GM12864 (cell line): ENCODE data around the gene NRARP.

Experiments
- DNase-seq: peaks from one replicate; pipeline ENCODE4 v3.0.0-alpha.2; 2011; ENCODE audit warnings: low read depth
- H3K4me3 ChIP-seq: 2 replicates; pipeline ENCODE4 v1.5.1; 2011; ENCODE audit warnings: mild to moderate bottlenecking, low read depth, low read length, control low read depth
- TF ChIP-seq, protein P1 (sequence below): IDR thresholded peaks from 2 replicates; pipeline ENCODE4 v1.5.1; 2011; ENCODE audit warnings: low read depth, mild to moderate bottlenecking, moderate library complexity, low read length, control low read depth, inconsistent platforms; ENCODE audit errors: missing control alignments

NRARP gene

GRCh38 chr9:137315581-137316011 is 13.5 kb upstream of the NRARP start:
- no peak overlapping the region for H3K4me3 ChIP-seq
- DNase-seq = no peak
- TF ChIP-seq, protein P1, sequence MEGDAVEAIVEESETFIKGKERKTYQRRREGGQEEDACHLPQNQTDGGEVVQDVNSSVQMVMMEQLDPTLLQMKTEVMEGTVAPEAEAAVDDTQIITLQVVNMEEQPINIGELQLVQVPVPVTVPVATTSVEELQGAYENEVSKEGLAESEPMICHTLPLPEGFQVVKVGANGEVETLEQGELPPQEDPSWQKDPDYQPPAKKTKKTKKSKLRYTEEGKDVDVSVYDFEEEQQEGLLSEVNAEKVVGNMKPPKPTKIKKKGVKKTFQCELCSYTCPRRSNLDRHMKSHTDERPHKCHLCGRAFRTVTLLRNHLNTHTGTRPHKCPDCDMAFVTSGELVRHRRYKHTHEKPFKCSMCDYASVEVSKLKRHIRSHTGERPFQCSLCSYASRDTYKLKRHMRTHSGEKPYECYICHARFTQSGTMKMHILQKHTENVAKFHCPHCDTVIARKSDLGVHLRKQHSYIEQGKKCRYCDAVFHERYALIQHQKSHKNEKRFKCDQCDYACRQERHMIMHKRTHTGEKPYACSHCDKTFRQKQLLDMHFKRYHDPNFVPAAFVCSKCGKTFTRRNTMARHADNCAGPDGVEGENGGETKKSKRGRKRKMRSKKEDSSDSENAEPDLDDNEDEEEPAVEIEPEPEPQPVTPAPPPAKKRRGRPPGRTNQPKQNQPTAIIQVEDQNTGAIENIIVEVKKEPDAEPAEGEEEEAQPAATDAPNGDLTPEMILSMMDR = no peak

DNA sequence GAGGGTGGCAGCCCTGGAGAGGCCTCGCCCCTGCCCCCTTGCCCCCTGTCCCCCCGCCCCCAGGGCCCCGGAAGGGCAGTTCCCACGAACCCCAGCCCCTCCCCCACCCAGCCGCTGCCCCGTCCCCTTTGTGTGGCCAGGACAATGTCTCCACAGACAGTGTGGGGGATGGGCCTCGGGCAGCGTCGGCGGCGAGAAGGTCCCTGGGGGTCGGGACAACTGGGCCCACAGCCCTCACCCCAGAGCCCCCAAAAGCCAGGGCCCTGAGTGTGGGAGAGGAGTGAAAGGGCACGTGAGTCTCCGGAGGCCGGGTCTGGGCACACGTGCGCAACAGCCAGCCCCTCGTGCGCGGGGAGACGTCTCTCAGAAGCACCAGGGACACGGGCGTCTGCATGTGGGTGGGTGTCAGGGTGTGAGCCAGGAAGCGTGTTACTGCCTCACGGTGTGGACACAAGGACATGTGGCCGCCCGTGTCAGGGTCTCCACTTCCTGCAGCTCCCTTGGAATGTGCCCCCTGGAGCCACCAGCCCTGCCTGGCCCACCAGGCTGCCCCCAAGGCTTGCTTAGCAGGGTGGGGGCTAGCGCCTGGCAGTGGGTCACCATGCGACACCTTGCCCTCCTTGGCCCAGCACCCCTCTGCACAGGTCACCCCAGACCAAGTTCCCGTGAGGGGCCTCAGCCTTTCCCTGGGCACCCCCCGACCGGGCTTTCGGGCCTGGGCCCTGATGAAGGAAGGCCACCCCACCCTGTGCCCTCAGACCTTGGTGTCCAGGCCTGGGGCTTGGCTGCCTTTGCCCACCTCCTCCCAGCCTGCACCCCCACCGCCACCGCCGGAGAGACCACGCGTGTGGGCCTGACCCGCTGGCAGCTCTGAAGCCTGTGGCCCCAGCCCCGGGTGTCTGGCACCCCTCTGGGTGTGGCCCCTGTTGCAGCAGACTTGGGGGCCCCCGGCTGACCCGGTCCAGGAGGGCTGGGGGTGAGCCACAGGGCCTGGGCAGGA is 12.8 kb upstream of the NRARP start:
- TF ChIP-seq, protein P1 = no peak
- no peak for DNase-seq
- no peak overlapping the region for H3K4me3 ChIP-seq

GRCh38 chr9:137313956-137314560 is 12.0 kb upstream of the NRARP start:
- TF ChIP-seq, protein P1 = no peak
- DNase-seq = no peak
- no peak overlapping the region for H3K4me3 ChIP-seq

DNA sequence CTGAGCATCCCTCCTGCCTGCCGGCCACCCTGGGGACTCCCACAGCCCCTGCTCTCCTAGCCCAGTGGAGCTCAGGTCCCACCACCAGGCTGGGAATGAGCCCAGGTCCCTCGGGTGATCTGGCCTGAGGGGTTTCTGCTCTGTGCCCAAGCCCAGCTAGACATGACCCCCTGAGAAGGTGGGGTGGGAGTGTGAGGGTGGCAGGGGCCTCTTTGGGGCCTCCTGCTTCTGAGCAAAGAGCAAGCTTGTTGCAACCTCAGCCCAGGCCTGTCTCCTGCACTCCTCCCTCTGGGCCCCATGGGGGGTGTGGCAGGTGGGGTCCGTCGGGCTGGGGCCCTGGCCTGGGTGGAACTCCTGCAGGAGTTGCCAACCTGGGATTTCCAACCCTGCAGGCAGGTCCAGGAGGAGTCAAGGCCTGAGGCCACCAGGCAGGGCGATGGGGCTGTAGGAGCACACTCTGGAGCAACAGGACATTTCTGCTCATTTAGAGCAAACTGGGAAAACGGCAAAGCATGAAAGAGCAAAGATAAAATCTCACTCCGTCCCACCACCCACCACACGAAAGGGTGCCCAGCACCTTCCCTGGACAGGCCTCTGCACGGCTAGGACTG is 11.4 kb upstream of the NRARP start:
- H3K4me3 ChIP-seq = no peak overlapping the region
- DNase-seq = no peak
- TF ChIP-seq, protein P1 = no peak

DNA sequence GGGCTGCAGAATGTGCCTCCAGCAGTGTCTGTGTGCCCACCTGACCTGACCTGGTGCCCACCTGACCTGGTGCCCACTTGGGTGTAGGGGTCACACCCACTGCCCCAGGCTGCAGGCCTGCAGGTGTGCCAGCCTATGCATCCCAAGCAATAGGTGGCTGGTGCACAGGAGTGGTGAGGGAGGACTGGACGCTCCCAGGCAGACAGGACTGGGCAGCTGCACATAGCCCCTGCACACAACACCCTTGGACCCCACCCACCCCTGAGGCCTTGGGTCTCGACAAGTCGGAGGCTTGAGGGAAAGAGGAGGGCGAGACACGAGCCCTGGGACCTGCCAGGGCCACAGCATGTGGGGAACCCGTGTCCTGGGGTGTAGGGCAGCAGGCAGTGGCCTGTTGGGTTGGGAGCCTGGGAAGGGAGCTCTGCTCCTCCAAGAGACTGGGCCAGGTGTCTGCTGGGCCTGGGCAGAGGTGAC is 10.8 kb upstream of the NRARP start:
- TF ChIP-seq, protein P1 = no peak
- no peak for DNase-seq
- no peak overlapping the region for H3K4me3 ChIP-seq

DNA sequence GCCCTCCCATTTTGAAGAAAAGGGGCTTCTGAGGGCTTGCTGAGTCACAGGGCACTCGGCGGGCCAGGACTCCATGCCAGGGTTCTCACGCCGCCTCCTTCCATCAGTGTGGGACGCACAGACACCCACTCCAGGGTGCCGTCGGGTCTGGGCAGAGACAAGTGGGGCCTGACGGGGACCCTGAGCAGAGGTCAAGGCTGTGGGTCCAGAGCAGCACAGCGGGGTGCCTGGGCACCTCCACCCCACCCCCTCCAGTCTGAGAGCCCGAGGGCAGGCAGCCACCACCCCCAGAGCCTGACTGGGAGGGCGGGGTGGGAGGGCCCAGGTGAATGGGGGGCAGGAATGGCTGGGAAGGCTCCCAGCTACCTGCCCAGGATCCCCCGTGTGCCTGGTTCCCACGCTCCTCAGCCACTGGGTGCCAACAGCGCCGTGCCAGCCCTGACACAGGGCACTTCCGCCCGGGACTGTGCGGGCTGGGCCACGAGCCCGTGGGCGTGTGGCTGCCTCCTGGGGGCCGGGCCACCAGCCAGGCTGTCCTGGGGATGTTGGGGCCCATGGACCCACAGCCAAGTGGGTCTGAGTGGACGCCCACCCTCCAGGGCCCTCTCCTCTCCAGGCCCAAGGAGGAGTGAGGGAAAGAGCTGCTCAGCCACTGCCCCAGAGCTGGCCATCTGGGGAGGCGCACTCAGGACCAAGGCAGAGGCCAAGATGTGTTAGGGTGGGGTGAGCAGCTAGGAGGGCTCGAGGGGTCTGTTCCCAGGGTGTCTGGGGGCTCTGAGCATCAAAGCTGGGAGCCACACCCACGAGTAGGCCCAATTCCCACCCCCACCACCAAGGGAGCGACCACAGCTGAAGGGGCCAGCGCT is 10.1 kb upstream of the NRARP start:
- TF ChIP-seq, protein P1 = no peak
- no peak overlapping the region for H3K4me3 ChIP-seq
- DNase-seq = no peak
